ENCODE measurements around the gene TMEM270.

TMEM270 gene

DNA sequence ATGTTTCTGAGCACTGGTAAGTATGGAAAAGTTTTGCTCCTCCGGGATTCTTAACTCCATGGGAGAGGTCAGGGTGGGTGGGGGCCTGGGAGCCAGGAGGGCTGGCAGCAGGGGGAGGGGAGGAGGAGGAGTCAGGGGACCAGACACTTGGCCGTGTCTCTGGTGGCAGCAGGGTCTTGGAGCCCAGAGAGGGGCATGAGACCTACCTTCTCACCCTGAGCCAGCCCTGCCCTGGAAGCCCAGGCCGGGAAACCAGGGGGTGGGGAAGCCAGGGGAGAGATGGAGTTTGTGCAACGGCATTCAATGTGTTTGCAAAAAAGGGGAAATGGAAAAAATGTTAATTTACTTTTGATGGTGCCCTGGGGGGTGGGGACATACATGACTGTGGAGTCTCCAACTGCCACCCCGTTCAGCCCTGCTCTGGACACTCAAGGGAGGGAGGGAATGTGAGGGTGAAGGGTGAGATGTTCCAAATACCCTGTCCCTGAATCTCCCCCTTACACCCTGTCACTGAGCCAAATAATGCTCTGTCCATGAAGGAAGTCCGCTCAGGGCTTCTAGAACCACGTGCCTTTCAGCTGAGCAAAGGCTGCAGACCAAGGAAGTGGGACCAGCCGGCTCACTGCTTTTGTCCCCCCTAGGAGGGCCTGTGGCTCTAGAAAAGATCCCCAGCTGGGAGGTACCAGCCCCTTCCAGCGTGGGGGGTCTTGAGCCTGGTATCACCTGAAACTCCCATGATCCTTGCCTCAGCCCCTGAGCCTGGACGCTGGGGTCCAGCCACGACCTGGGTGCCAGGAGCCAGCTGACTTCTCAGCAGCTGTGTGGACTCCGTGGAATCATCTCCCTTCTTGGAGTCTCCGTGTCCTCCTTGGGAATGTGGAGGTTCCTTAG is 48.3 kb downstream of the TMEM270 start:
- no peak for DNase-seq

DNA sequence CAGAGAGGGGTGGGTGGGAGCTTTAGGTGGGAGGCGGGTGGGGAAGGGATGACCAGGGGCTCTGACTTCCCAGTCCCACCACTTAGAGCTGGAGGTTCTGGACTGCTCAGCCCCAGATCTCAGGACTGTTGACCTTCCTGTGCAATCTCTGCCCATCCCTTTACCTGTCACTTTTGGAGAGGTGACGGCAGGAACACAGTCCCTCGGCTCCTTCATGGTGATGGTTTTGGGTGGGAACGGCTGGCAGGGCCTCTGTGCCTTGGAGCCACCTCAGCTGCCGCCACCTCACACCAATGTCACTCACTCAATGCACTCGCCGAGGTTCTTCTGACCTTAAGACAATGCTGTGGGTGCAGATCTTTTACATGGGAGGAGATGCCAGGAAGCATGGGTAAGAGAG is 49.0 kb downstream of the TMEM270 start:
- no peak for DNase-seq

DNA sequence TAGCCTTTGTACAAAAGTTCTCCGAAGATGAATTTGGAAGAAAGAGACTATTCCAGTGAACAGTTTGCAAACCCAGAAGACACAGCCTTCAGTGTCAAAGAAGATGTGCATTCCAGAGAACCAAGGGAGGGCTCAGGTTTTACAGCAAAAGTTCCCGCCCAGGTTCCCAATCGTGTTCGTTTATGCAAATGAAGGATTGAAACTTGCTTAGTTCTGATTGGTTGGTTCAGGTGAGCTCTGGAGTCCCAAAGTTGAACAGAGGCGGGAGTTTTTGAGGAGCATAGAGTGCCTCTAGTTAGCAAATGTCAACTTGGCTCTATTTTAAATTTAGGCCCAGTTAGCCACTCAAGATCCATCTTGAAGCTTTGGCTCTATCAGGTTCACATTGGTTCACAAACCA is 51.3 kb downstream of the TMEM270 start:
- DNase-seq: no peak

Measured in activated CD4-positive, CD25-positive, alpha-beta regulatory T cell (primary cell).